HCT116 (cell line): ENCODE results near the gene MACROD1. TPM values are rescaled to one million over a fixed set of nuclear protein-coding genes. Genes with fewer than 3 reads are reported as not detected.

Experiments
- ATAC-seq: fragments of 200-7000 bp; cut with Tn5 transposase; 2 replicates; pipeline ENCODE4 v1.9.1; 2020; ENCODE audit warnings: mild to moderate bottlenecking, moderate library complexity
- BruUV-seq: library from RNA; stranded (reverse); fragments of 400-500 nt; replicated peaks from 2 replicates; lab custom pipeline; 2021; lab: Mats Ljungman, UMichigan
- CTCF ChIA-PET: fragments of 300-600 bp; sonication (Branson Sonifier 250); formaldehyde crosslinking; loops from one replicate; lab custom pipeline; 2021; ENCODE audit warnings: antibody characterized with exemption; lab: Charles Lee
- POLR2A ChIA-PET: fragments of 300-600, 350-600 bp; sonication (Branson Sonifier 250); formaldehyde crosslinking; loops from one replicate; lab custom pipeline; 2021; ENCODE audit warnings: antibody characterized with exemption; lab: Charles Lee
- RAD21 ChIA-PET, 2 experiments: fragments of 300-600 bp; sonication (Branson Sonifier 250); formaldehyde crosslinking; loops; one replicate each; lab custom pipeline; 2023; ENCODE audit warnings: low total read pairs in 2 of 2; ENCODE audit not compliant: uncharacterized antibody in 2 of 2, unreplicated experiment in 2 of 2, low non-redundant PET in 1 of 2; lab: Charles Lee
- DNase-seq: peaks from one replicate; pipeline ENCODE4 v3.0.0-alpha.2; 2010; ENCODE audit warnings: low read depth, low spot score
- H2AFZ ChIP-seq: fragments of 200-600 bp; shearing (Covaris generic), sonication (generic); 2 replicates; pipeline ENCODE4 v1.6.1; 2017; ENCODE audit warnings: low read depth, mixed run types, mixed read lengths, antibody characterized with exemption, low read length; ENCODE audit not compliant: poor library complexity, severe bottlenecking
- H3K27ac ChIP-seq: 2 replicates; pipeline ENCODE4 v1.5.1; 2012; ENCODE audit warnings: low read depth, low read length
- H3K27me3 ChIP-seq: fragments of 200-600 bp; sonication (generic); 2 replicates; pipeline ENCODE4 v1.6.1; 2016; ENCODE audit warnings: mixed run types, low read length, mixed read lengths; ENCODE audit not compliant: insufficient read depth
- H3K36me3 ChIP-seq, 2 experiments: fragments of 200-500 bp in 1 of 2; fragments of 200-600 bp in 1 of 2; sonication (Bioruptor generic) in 1 of 2; sonication (generic) in 1 of 2; 2 replicates each; pipeline versions ENCODE4 v1.5.1 to v1.6.1; 2014 to 2016; ENCODE audit warnings: low read length in 2 of 2, inconsistent platforms in 1 of 2, mixed read lengths in 1 of 2, mixed run types in 1 of 2; ENCODE audit not compliant: insufficient read depth in 2 of 2, control insufficient read depth in 1 of 2
- H3K4me1 ChIP-seq, 2 experiments: fragments of 200-600 bp in 1 of 2; sonication (generic) in 1 of 2; 2 replicates each; pipeline versions ENCODE4 v1.5.1 to v1.6.1; 2012 to 2017; ENCODE audit warnings: low read length in 2 of 2, inconsistent platforms in 1 of 2, mild to moderate bottlenecking in 1 of 2, mixed read lengths in 1 of 2, mixed run types in 1 of 2, moderate library complexity in 1 of 2; ENCODE audit not compliant: insufficient read depth in 2 of 2, control insufficient read depth in 1 of 2
- H3K4me2 ChIP-seq: fragments of 200-600 bp; sonication (generic); 2 replicates; pipeline ENCODE4 v1.6.1; 2017; ENCODE audit warnings: mixed run types, low read length, mixed read lengths
- H3K4me3 ChIP-seq, 2 experiments: fragments of 200-600 bp in 1 of 2; sonication (generic) in 1 of 2; replicated peaks in 1 of 2; 2 replicates each; pipeline ENCODE4 v1.5.1; 2011 to 2016; ENCODE audit warnings: low read length in 2 of 2, control low read depth in 1 of 2, low read depth in 1 of 2, mild to moderate bottlenecking in 1 of 2, mixed read lengths in 1 of 2, mixed run types in 1 of 2
- H3K79me2 ChIP-seq: fragments of 200-600 bp; sonication (generic); 2 replicates; pipeline ENCODE4 v1.6.1; 2017; ENCODE audit warnings: mild to moderate bottlenecking, mixed run types, low read length, moderate library complexity, mixed read lengths; ENCODE audit not compliant: insufficient read depth
- H3K9ac ChIP-seq: fragments of 200-600 bp; sonication (generic); 2 replicates; pipeline ENCODE4 v1.6.1; 2016; ENCODE audit warnings: low read length, mixed read lengths
- H3K9me2 ChIP-seq: fragments of 200-600 bp; sonication (generic), shearing (Covaris generic); 2 replicates; pipeline ENCODE4 v1.6.1; 2017; ENCODE audit warnings: mixed run types, mild to moderate bottlenecking, moderate library complexity; ENCODE audit not compliant: insufficient read depth
- H3K9me3 ChIP-seq, 2 experiments: fragments of 200-500 bp in 1 of 2; fragments of 200-600 bp in 1 of 2; sonication (Bioruptor generic) in 1 of 2; sonication (generic) in 1 of 2; 2 replicates each; pipeline ENCODE4 v1.6.1; 2014 to 2017; ENCODE audit warnings: low read length in 2 of 2, mixed read lengths in 2 of 2, inconsistent platforms in 1 of 2, low read depth in 1 of 2, mild to moderate bottlenecking in 1 of 2, mixed run types in 1 of 2, moderate library complexity in 1 of 2; ENCODE audit not compliant: control insufficient read depth in 1 of 2, insufficient read depth in 1 of 2
- H4K20me1 ChIP-seq: fragments of 200-600 bp; sonication (generic), shearing (Covaris generic); 2 replicates; pipeline ENCODE4 v1.6.1; 2017; ENCODE audit warnings: mixed run types, mild to moderate bottlenecking, moderate library complexity; ENCODE audit not compliant: insufficient read depth
- CBX3 ChIP-seq: IDR thresholded peaks from 2 replicates; pipeline ENCODE4 v1.6.1; 2012; ENCODE audit warnings: low read depth
- CEBPB ChIP-seq: IDR thresholded peaks from 2 replicates; pipeline ENCODE4 v1.6.1; 2012; ENCODE audit warnings: low read depth
- CTCF ChIP-seq, 3 experiments: fragments of 200-600 bp in 1 of 3; sonication (generic) in 1 of 3; IDR thresholded peaks in 2 of 3; conservative IDR thresholded peaks in 1 of 3; 2 replicates each; pipeline ENCODE4 v1.5.1; 2012 to 2017; ENCODE audit warnings: low read depth in 2 of 3, low read length in 2 of 3, antibody characterized with exemption in 1 of 3, borderline replicate concordance in 1 of 3, control low read depth in 1 of 3, mild to moderate bottlenecking in 1 of 3, mixed read lengths in 1 of 3, mixed run types in 1 of 3, moderate library complexity in 1 of 3; ENCODE audit not compliant: insufficient read depth in 1 of 3
- EGR1 ChIP-seq: IDR thresholded peaks from 2 replicates; pipeline ENCODE4 v1.6.1; 2012; ENCODE audit warnings: low read depth
- ELF1 ChIP-seq: IDR thresholded peaks from 2 replicates; pipeline ENCODE4 v1.6.1; 2012; ENCODE audit warnings: low read depth, borderline replicate concordance
- EZH2phosphoT487 ChIP-seq: fragments of 200-600 bp; IDR thresholded peaks from 2 replicates; pipeline ENCODE4 v1.6.1; 2018; ENCODE audit warnings: antibody characterized with exemption, borderline replicate concordance
- FOSL1 ChIP-seq: IDR thresholded peaks from 2 replicates; pipeline ENCODE4 v1.6.1; 2012; ENCODE audit warnings: low read depth
- JUND ChIP-seq: IDR thresholded peaks from 2 replicates; pipeline ENCODE4 v1.6.1; 2012
- POLR2A ChIP-seq: IDR thresholded peaks from 2 replicates; pipeline ENCODE4 v1.7.0; 2011; ENCODE audit warnings: borderline replicate concordance; ENCODE audit not compliant: insufficient read depth, insufficient read length; ENCODE audit errors: extremely low read depth
- POLR2AphosphoS5 ChIP-seq: IDR thresholded peaks from 2 replicates; pipeline ENCODE4 v1.6.1; 2011; ENCODE audit warnings: mild to moderate bottlenecking, low read depth, low read length, moderate library complexity
- RAD21 ChIP-seq: IDR thresholded peaks from 2 replicates; pipeline ENCODE4 v1.6.1; 2012; ENCODE audit warnings: low read depth, mild to moderate bottlenecking
- REST ChIP-seq: IDR thresholded peaks from 2 replicates; pipeline ENCODE4 v1.6.1; 2012; ENCODE audit warnings: low read depth
- SP1 ChIP-seq: IDR thresholded peaks from 2 replicates; pipeline ENCODE4 v1.6.1; 2012; ENCODE audit warnings: low read depth
- SRF ChIP-seq: IDR thresholded peaks from 2 replicates; pipeline ENCODE4 v1.6.1; 2012; ENCODE audit warnings: low read depth
- TCF7L2 ChIP-seq: IDR thresholded peaks from 2 replicates; pipeline ENCODE4 v1.7.0; 2011; ENCODE audit warnings: borderline replicate concordance, inconsistent platforms; ENCODE audit not compliant: insufficient read depth, insufficient read length; ENCODE audit errors: extremely low read depth
- ZFX ChIP-seq: fragments of 450-650 bp; IDR thresholded peaks from 2 replicates; pipeline ENCODE4 v1.6.1; 2017
- ZNF274 ChIP-seq: fragments of 200-500 bp; sonication (Bioruptor generic); IDR thresholded peaks from 2 replicates; pipeline ENCODE4 v1.6.1; 2014; ENCODE audit warnings: mild to moderate bottlenecking, low read depth, low read length, inconsistent platforms
- intact Hi-C: fragments of 100-400 bp; cut with micrococcal nuclease; formaldehyde crosslinking; loops from 2 replicates; pipeline ENCODE4 v1.10.0; 2022
- total RNA-seq: library from RNA; stranded (reverse); gene quantifications from one replicate; pipeline ENCODE4 v1.2.1, GENCODE V29; 2021; ENCODE audit not compliant: unreplicated experiment

MACROD1 gene
- total RNA-seq, 1 experiment from 2014 or later = 61.1 TPM

GRCh38 chr11:64021757-64022093, 144.2 kb downstream of the MACROD1 start:
- Histone ChIP-seq H3K36me3 (no peaks in the 10 kb centered on the region), H4K20me1 (no peaks in the 10 kb centered on the region)

More at GRCh38 chr11:64021757-64022093, 144.2 kb downstream of the MACROD1 start:
- CTCF ChIA-PET = no interaction called here
- Histone ChIP-seq H2AFZ (no peak overlapping the region), H3K27ac (no peak overlapping the region), H3K27me3 (no peaks in the 10 kb centered on the region), H3K4me3 (no peak overlapping the region), H3K4me1 (peaks cover 0 to 9% of the 10 kb centered on the region in 2 experiments; a peak in 2 of 4 replicates), H3K9ac (no peak overlapping the region), H3K4me2 (no peak overlapping the region), H3K9me3 (no peaks in the 10 kb centered on the region), H3K9me2 (no peaks in the 10 kb centered on the region), H3K79me2 (no peaks in the 10 kb centered on the region)
- POLR2A ChIA-PET = no interaction called here
- RAD21 ChIA-PET = no interaction called here
- no peak for ATAC-seq
- intact Hi-C loops = no loop called here
- TF ChIP-seq CEBPB = no peak
- TF ChIP-seq EGR1 = no peak
- no peak for TF ChIP-seq REST
- no peak for TF ChIP-seq SP1
- TF ChIP-seq POLR2AphosphoS5 = no peak
- TF ChIP-seq CTCF (IDR thresholded peaks at IDR 0.05 in 2 of 3, conservative IDR thresholded peaks at IDR 0.05 in 1 of 3; ENCODE audit: borderline replicate concordance in 1 of 3, insufficient read depth in 1 of 3, low read depth in 2 of 3, low read length in 2 of 3) = no peak
- no peak for TF ChIP-seq TCF7L2
- no peak for TF ChIP-seq EZH2phosphoT487
- TF ChIP-seq ZNF274 = no peak
- no peak for TF ChIP-seq CBX3
- TF ChIP-seq ELF1 = no peak
- TF ChIP-seq ZFX = no peak
- TF ChIP-seq POLR2A = no peak
- no peak for TF ChIP-seq RAD21
- TF ChIP-seq FOSL1 = no peak
- no peak for TF ChIP-seq SRF
- no peak for TF ChIP-seq JUND
- no peak for DNase-seq
- no TSS peak for BruUV-seq
